IPS-NIHi11 (cell line): ENCODE results near the gene PPP1R7.

Source experiments
- DNase-seq: peaks from one replicate; pipeline ENCODE4 v3.0.0; 2012; ENCODE audit warnings: mixed read lengths, low spot score

PPP1R7 gene

DNA sequence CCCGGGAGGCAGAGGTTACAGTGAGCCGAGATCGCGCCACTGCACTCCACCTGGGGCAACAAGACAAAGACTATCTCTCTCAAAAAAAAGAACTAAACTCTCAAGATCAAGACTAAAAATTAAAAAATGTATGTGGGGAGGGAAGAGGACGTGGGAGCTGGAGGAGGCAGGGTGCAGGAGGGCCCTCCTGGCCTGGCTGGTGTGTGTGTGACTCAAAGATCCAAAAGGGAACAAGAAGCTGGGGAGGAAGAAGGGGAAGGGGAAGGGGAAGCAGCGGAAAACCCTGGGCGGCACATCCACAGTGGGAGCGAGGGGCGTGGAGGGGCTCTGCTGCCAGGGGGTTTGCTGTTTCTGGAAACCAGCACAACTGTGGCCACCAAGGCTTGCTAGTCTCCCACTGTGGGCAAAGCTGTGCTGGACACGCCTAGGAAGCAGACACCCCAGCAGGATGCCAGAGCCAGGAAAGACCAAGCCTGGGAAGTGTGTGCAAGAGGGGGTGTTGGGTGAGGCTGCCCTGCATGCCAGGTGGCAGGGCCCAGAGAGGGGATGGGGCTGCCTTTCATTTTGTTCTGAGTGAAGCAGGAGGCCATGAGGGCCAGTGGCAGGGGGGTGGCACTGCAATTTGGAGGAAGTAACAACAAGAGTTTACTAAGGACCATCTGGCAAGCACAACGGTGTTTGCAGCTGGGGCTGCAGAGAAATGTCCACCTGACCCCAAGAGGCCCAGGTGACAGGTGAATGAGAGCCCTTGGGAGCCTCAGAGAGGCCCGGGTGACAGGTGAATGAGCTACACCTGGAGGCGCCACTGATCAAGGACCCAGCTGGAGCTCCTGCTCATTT lies 82.7 kb downstream of the PPP1R7 start:
- DNase-seq, result no peak
